Activated CD4-positive, alpha-beta memory T cell treated with anti-CD3 and anti-CD28 coated beads for 36 hours (primary cell): ENCODE results near the gene ILDR1. TPM values are rescaled to one million over a fixed set of nuclear protein-coding genes. Genes with fewer than 3 reads are reported as not detected.

Experiments used
- CTCF ChIA-PET: fragments of 350-600 bp; sonication (Branson Sonifier 250); formaldehyde crosslinking; loops from one replicate; lab custom pipeline; 2021; ENCODE audit warnings: antibody characterized with exemption, inconsistent platforms; lab: Charles Lee
- POLR2A ChIA-PET: fragments of 350-600 bp; sonication (Branson Sonifier 250); formaldehyde crosslinking; loops from one replicate; lab custom pipeline; 2021; ENCODE audit warnings: antibody characterized with exemption; lab: Charles Lee
- DNase-seq: peaks from one replicate; pipeline ENCODE4 v3.0.0-alpha.2; 2020
- H3K27ac Mint-ChIP-seq: one replicate; pipeline ENCODE4 v1.8.0; 2021; ENCODE audit warnings: mixed read lengths
- H3K27me3 Mint-ChIP-seq: one replicate; pipeline ENCODE4 v1.8.0; 2021; ENCODE audit warnings: mixed read lengths
- H3K36me3 Mint-ChIP-seq: one replicate; pipeline ENCODE4 v1.8.0; 2021; ENCODE audit warnings: mixed read lengths
- H3K4me1 Mint-ChIP-seq: one replicate; pipeline ENCODE4 v1.8.0; 2021; ENCODE audit warnings: low read depth, mixed read lengths
- H3K4me3 Mint-ChIP-seq: one replicate; pipeline ENCODE4 v1.8.0; 2021; ENCODE audit warnings: mild to moderate bottlenecking, mixed read lengths
- H3K9me3 Mint-ChIP-seq: one replicate; pipeline ENCODE4 v1.8.0; 2021; ENCODE audit warnings: mixed read lengths
- intact Hi-C: fragments of 100-400 bp; cut with micrococcal nuclease; formaldehyde crosslinking; loops from one replicate; pipeline ENCODE4 v1.15.1; 2023
- total RNA-seq, 2 experiments: library from RNA; stranded (reverse); gene quantifications; one replicate each; pipeline ENCODE4 v1.2.3, GENCODE V29; 2021

The ILDR1 gene
- total RNA-seq, 2 experiments from 2014 or later: 0.26 to 0.41 TPM

- ChIA-PET CTCF (no interaction called here), POLR2A (no interaction called here)
- H3K9me3 Mint-ChIP-seq: no peaks in the 10 kb centered on the region
- peaks cover 45% of the 10 kb centered on the region for H3K4me1 Mint-ChIP-seq
- no peak overlapping the region for H3K27ac Mint-ChIP-seq
- H3K27me3 Mint-ChIP-seq: peaks cover 12% of the 10 kb centered on the region
- no peak for DNase-seq
- H3K4me3 Mint-ChIP-seq: no peak overlapping the region
- no peaks in the 10 kb centered on the region for H3K36me3 Mint-ChIP-seq
- intact Hi-C loops: loop anchor here (5.0 to 10.0 kb wide), 3 partner anchors 163 to 455 kb away; partner anchors contain the start of genes EAF2, IQCB1 and POLQ
Measured at GRCh38 chr3:121999931-122000330, 22.1 kb downstream of the ILDR1 start.

- POLR2A ChIA-PET: no interaction called here
- Mint-ChIP-seq H3K27me3 (peaks cover 9% of the 10 kb centered on the region), H3K27ac (no peak overlapping the region), H3K36me3 (no peaks in the 10 kb centered on the region), H3K9me3 (no peaks in the 10 kb centered on the region), H3K4me3 (no peak overlapping the region), H3K4me1 (peaks cover 35% of the 10 kb centered on the region)
- no peak for DNase-seq
- intact Hi-C loops: loop anchor here (5.0 to 10.0 kb wide), 3 partner anchors 162 to 454 kb away; partner anchors contain the start of genes EAF2, IQCB1 and POLQ
- CTCF ChIA-PET: no interaction called here
Measured at GRCh38 chr3:121998611-121999473, 23.2 kb downstream of the ILDR1 start.

GRCh38 chr3:121998030-121998580 lies 23.9 kb downstream of the ILDR1 start:
- Mint-ChIP-seq H3K4me3 (no peak overlapping the region), H3K27ac (peak overlapping the region; percentile 36), H3K27me3 (peaks cover 4% of the 10 kb centered on the region), H3K4me1 (peaks cover 29% of the 10 kb centered on the region), H3K9me3 (no peaks in the 10 kb centered on the region), H3K36me3 (no peaks in the 10 kb centered on the region)
- intact Hi-C loops: loop anchor here (5.0 to 10.0 kb wide), 3 partner anchors 161 to 453 kb away; partner anchors contain the start of genes EAF2, IQCB1 and POLQ
- POLR2A ChIA-PET: no interaction called here
- DNase-seq: peak; percentile 35
- CTCF ChIA-PET: no interaction called here

GRCh38 chr3:121997372-121997771 lies 24.7 kb downstream of the ILDR1 start:
- CTCF ChIA-PET: interaction anchor here (1.0 kb wide), 1 partner anchor 96 kb away, joined by 3 read pairs; no protein-coding TSS in a partner anchor
- Mint-ChIP-seq H3K4me1 (peaks cover 29% of the 10 kb centered on the region), H3K27me3 (peaks cover 3% of the 10 kb centered on the region), H3K36me3 (no peaks in the 10 kb centered on the region), H3K9me3 (no peaks in the 10 kb centered on the region), H3K27ac (peak overlapping the region; percentile 9), H3K4me3 (no peak overlapping the region)
- intact Hi-C loops: loop anchor here (5.0 to 10.0 kb wide), 3 partner anchors 160 to 453 kb away; partner anchors contain the start of genes EAF2, IQCB1 and POLQ
- no peak for DNase-seq
- POLR2A ChIA-PET: no interaction called here

GRCh38 chr3:121996441-121996840 lies 25.6 kb downstream of the ILDR1 start:
- peaks cover 29% of the 10 kb centered on the region for H3K4me1 Mint-ChIP-seq
- H3K4me3 Mint-ChIP-seq: no peak overlapping the region
- no peak overlapping the region for H3K27ac Mint-ChIP-seq
- intact Hi-C loops: loop anchor here (5.0 to 10.0 kb wide), 3 partner anchors 159 to 452 kb away; partner anchors contain the start of genes EAF2, IQCB1 and POLQ
- no peak for DNase-seq
- ChIA-PET CTCF (interaction anchor here (0.7 to 1.8 kb wide), 9 partner anchors 8 to 262 kb away, joined by 3 to 8 read pairs (median 5); no protein-coding TSS in a partner anchor), POLR2A (no interaction called here)
- H3K9me3 Mint-ChIP-seq: no peaks in the 10 kb centered on the region
- peaks cover 3% of the 10 kb centered on the region for H3K27me3 Mint-ChIP-seq
- H3K36me3 Mint-ChIP-seq: no peaks in the 10 kb centered on the region

- CTCF ChIA-PET: interaction anchor here (0.6 to 1.8 kb wide), 13 partner anchors 9 to 304 kb away, joined by 3 to 8 read pairs (median 5); no protein-coding TSS in a partner anchor
- POLR2A ChIA-PET: interaction anchor here (0.6 kb wide), 1 partner anchor 225 kb away, joined by 4 read pairs; no protein-coding TSS in a partner anchor
- no peaks in the 10 kb centered on the region for H3K36me3 Mint-ChIP-seq
- peak; percentile 40 for DNase-seq
- peaks cover 29% of the 10 kb centered on the region for H3K4me1 Mint-ChIP-seq
- H3K27me3 Mint-ChIP-seq: no peaks in the 10 kb centered on the region
- no peaks in the 10 kb centered on the region for H3K9me3 Mint-ChIP-seq
- intact Hi-C loops: loop anchor here (2.0 to 10.0 kb wide), 4 partner anchors 113 to 451 kb away; partner anchors contain the start of genes EAF2, IQCB1 and POLQ
- H3K27ac Mint-ChIP-seq: no peak overlapping the region
- no peak overlapping the region for H3K4me3 Mint-ChIP-seq
Measured at GRCh38 chr3:121995161-121996137, 26.6 kb downstream of the ILDR1 start.

- Mint-ChIP-seq H3K27me3 (no peaks in the 10 kb centered on the region), H3K36me3 (no peaks in the 10 kb centered on the region), H3K27ac (no peak overlapping the region), H3K9me3 (no peaks in the 10 kb centered on the region), H3K4me3 (no peak overlapping the region), H3K4me1 (peaks cover 29% of the 10 kb centered on the region)
- ChIA-PET CTCF (no interaction called here), POLR2A (no interaction called here)
- DNase-seq: no peak
- intact Hi-C loops: loop anchor here (2.0 to 10.0 kb wide), 2 partner anchors 112 to 450 kb away; partner anchors contain the start of gene POLQ
Measured at GRCh38 chr3:121994551-121994950, 27.5 kb downstream of the ILDR1 start.

GRCh38 chr3:121992601-121993560 lies 29.2 kb downstream of the ILDR1 start:
- Mint-ChIP-seq H3K4me3 (no peak overlapping the region), H3K27me3 (no peaks in the 10 kb centered on the region), H3K27ac (no peak overlapping the region), H3K9me3 (no peaks in the 10 kb centered on the region), H3K4me1 (peaks cover 23% of the 10 kb centered on the region), H3K36me3 (no peaks in the 10 kb centered on the region)
- ChIA-PET CTCF (no interaction called here), POLR2A (no interaction called here)
- DNase-seq: no peak
- intact Hi-C loops: loop anchor here (10.0 kb wide), 1 partner anchor 448 kb away; the partner anchor contains the start of gene POLQ

- Mint-ChIP-seq H3K9me3 (peaks cover 3% of the 10 kb centered on the region), H3K36me3 (peaks cover 2% of the 10 kb centered on the region), H3K4me1 (peaks cover 4% of the 10 kb centered on the region), H3K27me3 (peaks cover 2% of the 10 kb centered on the region), H3K4me3 (no peak overlapping the region), H3K27ac (no peak overlapping the region)
- ChIA-PET CTCF (interaction anchor here (1.2 kb wide), 1 partner anchor 111 kb away, joined by 3 read pairs; no protein-coding TSS in a partner anchor), POLR2A (no interaction called here)
- no peak for DNase-seq
- intact Hi-C loops: loop anchor here (10.0 kb wide), 1 partner anchor 445 kb away; the partner anchor contains the start of gene POLQ
Measured at GRCh38 chr3:121989943-121990342, 32.1 kb downstream of the ILDR1 start.

- H3K4me1 Mint-ChIP-seq: peaks cover 4% of the 10 kb centered on the region
- peaks cover 8% of the 10 kb centered on the region for H3K36me3 Mint-ChIP-seq
- H3K27ac Mint-ChIP-seq: no peak overlapping the region
- H3K4me3 Mint-ChIP-seq: no peak overlapping the region
- H3K9me3 Mint-ChIP-seq: peaks cover 16% of the 10 kb centered on the region
- intact Hi-C loops: loop anchor here (1.0 kb wide), 1 partner anchor 104 kb away; no protein-coding TSS in a partner anchor
- ChIA-PET POLR2A (no interaction called here), CTCF (no interaction called here)
- H3K27me3 Mint-ChIP-seq: peaks cover 5% of the 10 kb centered on the region
- peak; percentile 46 for DNase-seq
Measured at GRCh38 chr3:121988146-121988545, 33.9 kb downstream of the ILDR1 start.
